ENCODE results near the gene THYN1.
A peak's percentile ranks its signal among the peaks of the same experiment; 100 is the strongest.
"Not testable (repeated sequence)": the region's sequence is repeated elsewhere in the genome, so short reads cannot be mapped to it uniquely, and the experiment has no call there.

The THYN1 gene

GRCh38 chr11:134253188-134253993 is at the start of gene THYN1, which contains the start of gene ACAD8:
Gene THYN1 (minus strand): TSS chr11:134253352. CDS start chr11:134252882, 470 bp downstream.
Gene ACAD8 (plus strand): TSS chr11:134253568. CDS start chr11:134253601, 33 bp downstream.
- peak; percentile 96 for DNase-seq

DNA sequence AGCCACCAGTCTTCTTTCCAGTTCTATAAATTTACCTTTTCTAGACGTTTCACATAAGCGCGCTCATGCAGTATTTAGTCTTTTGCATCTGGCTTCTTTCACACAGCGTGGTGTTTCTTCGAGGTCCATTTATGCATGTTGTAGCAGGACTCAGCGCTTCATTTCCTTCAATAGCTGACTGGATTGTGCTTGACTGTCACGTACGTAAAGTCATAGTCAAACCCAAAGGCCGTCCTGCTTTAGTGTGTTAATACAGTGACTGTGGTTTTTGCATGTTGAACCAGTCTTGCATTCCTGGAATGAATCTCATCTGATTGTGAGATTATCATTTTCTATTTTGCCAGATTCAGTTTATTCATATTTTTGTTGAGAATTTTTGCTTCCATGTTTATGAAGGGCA is 41.5 kb upstream of the THYN1 start:
- no peak for DNase-seq

DNA sequence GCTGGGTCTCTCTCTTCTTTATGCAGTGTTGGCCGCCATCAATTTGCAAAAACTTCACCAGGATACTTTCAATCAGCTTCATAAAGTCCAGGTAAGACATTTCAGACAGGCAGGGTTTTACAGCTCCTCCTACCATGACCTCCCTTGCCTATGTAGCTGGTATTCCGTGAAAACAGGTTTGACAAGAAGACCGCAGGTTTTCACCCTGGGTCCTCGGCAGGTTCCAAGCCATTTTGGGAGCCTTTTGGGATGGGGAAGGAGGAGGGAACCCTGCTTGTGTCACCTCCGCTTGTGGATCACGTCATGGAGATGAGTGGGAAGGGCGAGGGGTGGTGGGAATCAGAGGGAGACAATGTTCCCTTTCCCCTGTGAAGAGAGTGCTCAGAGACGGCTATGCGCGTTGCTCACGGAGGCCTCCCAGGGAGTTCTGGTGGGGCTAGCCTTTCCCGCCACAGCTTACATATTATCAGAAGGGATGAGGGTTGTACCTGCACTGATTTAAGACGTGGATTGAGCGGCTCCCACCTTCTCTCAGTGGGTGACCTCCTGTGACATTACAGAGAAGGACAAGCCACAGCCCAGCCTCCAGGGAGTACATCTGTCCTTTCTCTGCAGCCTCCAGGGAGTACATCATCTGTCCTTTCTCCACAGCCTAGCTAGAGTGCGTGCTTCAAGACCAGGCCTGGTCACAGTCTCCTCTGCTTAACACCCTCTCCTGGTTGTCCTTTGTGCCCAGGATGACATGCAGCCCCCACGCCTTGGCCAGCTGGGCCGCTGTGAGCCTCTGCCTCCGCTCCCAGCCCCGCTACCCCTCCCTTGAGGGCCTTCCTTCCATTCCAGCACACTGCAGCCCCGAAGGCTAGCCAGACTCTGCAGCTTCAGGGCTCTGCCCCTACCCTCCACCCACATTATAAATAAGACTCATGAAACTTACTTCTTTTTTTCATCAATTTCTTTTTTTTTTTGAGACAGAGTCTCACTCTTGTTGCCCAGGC is 40.3 kb upstream of the THYN1 start:
- DNase-seq: no peak

GRCh38 chr11:134292661-134293060 is 39.5 kb upstream of the THYN1 start:
- no peak for DNase-seq

DNA sequence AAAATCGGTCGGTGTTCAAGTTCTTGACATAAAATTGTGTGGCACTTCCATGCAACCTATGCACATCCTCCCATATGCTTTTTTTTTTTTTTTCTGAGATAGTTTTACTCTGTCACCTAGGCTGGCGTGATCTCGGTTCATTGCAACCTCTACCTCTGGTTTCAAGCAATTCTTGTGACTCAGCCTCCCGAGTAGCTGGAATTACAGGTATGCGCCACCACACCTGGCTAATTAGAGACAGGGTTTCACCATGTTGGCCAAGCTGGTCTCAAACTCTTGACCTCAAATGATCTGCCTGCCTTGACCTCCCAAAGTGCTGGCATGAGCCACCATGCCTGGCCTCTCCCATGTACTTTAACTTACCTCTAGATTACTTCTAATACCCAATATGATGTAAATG is 38.0 kb upstream of the THYN1 start:
- DNase-seq: no peak

DNA sequence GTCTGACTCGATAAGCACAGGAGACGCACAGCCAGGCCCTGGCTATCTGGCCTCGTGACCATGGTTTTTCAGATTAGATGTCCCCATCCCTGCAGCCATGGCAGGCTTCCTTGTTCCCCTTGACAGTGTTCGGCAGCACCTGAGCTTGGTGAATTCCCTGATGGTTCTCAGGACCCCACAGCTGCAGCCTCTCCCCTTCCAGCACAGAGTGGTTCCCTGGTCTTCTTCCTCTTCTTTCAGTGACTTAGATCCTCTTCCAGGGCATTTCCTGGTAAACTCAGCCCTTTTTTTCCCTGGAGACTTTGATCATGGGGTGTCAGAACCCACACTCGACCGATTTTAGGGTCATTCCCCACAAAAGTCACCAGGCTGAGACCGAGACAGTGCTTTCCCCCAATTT is 37.5 kb upstream of the THYN1 start:
- no peak for DNase-seq

DNA sequence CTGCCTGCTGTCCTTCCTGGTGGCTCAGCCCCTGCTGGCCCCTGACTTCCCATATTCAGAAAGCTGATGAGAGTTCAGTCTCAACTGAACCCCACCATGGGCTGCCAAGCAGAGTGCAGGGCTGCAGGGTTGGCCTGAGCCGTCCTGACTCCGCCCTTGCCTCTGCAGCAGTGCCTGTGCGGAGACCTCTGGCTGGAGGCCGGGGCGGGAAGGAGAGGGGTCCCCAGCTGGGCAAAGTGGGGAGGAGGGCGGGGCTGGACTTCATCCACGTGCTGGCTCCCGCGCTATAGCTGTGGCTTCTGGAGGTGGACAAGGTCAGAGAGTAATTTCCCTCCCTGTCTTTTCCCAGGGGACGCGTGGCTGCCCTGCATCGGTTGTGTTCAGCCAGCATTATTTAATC is 36.6 kb upstream of the THYN1 start:
- no peak for DNase-seq

- DNase-seq: no peak
Measured at GRCh38 chr11:134289167-134289566, 36.0 kb upstream of the THYN1 start.

GRCh38 chr11:134288486-134288885 is 35.3 kb upstream of the THYN1 start:
- no peak for DNase-seq

GRCh38 chr11:134287561-134287960 is 34.4 kb upstream of the THYN1 start:
- no peak for DNase-seq

GRCh38 chr11:134284349-134284748 is 31.2 kb upstream of the THYN1 start:
- not testable (repeated sequence) for DNase-seq

GRCh38 chr11:134283461-134284230 is 30.5 kb upstream of the THYN1 start:
- DNase-seq: no peak

DNA sequence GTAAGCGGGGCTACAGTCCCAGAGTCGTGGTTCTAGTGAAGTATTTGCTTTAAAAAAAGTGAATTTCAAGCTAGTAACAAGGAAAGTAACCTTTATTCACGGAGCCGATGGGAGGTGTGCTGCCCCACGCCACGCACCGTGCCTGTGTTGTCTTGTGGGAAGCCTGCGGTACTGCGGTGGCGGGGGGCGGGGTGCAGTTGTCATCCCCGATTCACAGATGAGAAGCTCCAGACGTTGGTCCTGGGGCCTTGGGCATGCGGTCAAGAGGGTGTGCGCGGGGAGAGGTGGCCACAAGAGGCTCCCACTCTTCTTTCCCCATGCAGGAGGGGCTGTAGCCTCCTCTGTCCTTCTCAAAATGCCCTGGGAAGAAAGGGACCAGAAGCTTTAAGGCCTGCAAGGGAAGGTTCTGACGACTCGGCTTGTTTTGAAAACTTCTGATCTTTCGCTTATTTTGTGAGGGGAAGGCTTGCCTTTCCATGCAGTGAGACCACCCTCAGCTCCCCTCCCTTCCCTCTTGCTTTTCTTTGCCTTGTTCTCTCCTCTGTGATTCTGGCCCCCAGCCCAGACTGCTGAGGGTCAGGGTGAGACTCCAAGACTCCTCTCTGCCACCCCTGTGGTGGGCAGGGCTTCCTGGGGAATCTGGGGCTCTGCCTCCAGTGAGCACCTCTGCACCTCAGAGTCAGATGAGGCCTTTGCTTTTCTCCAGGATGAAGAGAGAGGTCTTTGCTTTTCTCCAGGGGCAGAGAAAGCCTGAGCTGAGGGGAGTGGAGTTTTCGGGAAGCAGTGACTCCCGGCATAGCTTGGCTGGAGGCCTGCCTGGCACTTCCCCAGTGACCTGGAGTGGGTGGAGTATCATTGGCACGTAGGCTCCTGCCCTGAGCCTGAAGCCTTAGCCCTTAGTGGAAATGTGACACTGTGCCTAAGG is 29.2 kb upstream of the THYN1 start:
- DNase-seq: no peak

- DNase-seq: not testable (repeated sequence)
Measured at GRCh38 chr11:134281635-134282034, 28.5 kb upstream of the THYN1 start.

DNA sequence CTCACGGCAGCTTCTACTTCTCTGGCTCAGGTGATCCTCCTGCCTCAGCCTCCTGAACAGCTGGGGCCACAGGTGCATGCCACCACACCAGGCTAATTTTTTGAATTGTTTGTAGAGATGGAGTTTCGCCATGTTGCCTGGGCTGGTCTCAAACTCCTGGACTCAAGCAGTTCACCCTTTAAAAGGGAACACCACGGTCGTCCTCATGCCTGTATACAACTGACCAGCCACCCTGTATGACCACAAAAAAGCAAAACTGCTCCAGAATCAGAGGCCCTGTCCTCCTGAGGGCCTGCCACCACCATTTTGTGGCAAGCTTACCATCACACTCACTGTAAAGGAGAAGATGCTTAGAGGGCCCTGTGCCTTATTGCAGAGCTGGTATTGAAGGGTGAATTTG is 25.2 kb upstream of the THYN1 start:
- DNase-seq: no peak

GRCh38 chr11:134277183-134278001 is 24.2 kb upstream of the THYN1 start:
- no peak for DNase-seq

DNA sequence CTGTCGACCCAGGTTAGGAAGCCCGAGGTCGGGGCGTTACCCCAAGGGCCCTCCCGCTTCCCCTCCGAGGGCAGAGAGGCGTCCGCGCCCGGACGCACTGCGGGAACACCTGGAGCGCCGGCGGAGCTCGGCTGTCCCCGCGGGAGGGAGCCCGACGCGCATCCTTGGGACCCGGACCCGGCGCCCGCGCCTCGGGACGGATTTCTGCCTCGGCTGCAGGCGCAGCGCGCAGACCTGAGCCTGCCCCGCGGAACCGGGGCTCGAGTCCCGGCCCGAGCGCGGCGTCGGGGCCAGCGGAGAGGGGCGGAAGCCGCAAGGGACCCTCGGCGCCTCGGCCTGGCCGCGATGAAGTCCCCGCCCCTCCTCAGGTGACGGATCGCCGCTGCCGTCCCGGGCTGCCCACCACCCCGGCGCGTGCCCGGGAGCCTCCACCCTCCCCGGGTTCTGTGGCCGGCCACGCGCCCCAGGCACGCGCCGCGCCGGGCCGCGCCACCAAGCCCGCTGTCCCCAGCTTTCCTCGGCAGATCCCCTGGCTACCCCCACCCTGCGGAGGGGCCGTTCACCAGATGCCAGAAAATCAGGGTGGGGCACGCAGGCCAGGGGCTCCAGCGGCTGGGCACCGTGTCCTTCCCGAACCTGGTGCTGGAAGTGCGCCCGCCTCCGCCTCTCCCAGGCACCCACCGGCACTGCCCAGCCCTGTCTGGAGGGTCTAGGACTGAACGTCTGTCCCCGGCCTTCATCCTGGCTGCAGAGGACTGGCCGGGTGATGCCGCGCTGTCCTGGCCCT is 23.4 kb upstream of the THYN1 start:
- DNase-seq: no peak

DNA sequence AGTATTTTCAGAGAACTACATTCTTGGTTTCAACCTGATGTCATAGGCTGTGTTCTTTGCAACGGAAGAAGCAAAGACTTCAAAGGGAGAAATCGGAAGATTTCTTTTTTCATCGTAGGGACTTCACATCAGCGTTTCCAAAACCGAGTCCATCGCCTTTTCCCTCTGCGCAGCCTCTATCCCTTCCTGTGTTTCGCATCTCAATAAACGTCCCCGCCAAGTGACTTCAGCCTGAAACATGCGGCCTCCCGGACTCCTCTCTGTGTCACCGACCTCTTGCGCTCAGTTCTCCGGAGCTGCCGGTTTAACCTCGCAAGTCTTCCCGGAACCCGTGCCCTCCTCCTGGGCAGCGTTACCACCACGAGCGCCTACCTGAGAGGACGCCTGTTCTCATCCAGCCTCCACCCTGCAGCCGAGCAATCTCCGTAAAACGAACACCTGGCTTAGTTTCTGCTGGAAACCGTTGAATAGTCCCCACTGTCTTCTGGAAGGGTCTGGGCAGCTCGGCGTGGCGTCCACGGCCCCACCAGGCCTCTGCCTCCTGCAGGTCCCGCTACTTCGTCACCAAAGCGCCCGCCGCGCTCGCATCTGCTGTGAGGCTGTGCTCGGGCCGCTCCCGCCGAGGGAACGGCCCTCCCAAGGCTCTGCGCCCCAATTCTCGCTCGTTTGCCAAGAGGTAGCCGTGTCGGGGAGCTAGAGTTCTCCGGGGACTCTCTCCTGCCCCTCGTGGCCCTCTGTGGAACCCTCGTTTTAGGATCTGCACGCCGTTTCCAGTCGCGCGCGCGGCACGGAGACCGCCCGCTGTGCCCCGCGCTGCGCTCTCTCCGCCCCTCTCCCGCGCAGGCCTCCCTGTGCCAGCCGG is 22.6 kb upstream of the THYN1 start, which contains the start of gene GLB1L3:
Gene GLB1L3, plus strand, starts transcription at position 846 of the 862 bp plus-strand sequence. CDS start 362 bp downstream, outside the sequence.
- peak; percentile 83 for DNase-seq

- DNase-seq: no peak
Measured at GRCh38 chr11:134275188-134275533, 22.0 kb upstream of the THYN1 start.
